Measurements from ENCODE around the gene ACVR1.
A peak's percentile ranks its signal among the peaks of the same experiment; 100 is the strongest.

The ACVR1 gene

DNA sequence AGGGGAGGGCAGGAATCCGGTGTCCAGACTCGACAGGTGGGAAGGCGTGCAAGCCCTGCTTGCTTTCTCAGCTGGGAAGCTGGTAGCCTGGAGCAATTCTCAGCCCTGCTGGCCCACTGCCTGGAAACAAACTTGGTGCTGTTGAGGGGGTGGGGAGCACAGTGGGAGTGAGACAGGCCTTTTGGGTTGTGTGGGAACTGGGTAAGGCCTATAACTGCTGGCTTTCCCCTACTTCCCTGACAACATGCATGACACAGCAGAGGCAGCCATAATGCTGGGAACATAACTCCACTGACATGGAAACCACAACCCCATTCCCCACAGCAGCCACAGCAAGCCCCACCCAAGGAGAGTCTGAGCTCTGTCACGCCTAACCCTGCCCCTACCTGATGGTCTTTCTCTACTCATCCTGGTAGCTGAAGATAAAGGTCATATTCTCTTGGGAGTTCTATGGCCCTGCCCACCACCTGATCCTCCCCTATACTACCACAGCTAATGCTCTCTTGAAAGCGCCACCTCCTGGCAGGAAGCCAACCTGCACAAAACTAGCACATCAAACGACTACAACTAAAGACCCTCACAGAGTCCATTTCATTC lies 124.6 kb downstream of the ACVR1 start:
- no peaks in the 10 kb centered on the region for H3K9me3 ChIP-seq (ENCODE audit: control insufficient read depth, insufficient read depth, low read length)
- no peaks in the 10 kb centered on the region for H4K20me1 ChIP-seq (ENCODE audit: control insufficient read depth, insufficient read depth, low read depth, low read length)
- no peaks in the 10 kb centered on the region for H3K27me3 ChIP-seq (ENCODE audit: control insufficient read depth, low read length)
- H3K27ac ChIP-seq (ENCODE audit: low read depth, low read length): no peak overlapping the region
- H3K4me2 ChIP-seq (ENCODE audit: low read length): no peak overlapping the region
- no peak for TF ChIP-seq EZH2phosphoT487 (IDR thresholded peaks at IDR 0.05; ENCODE audit: borderline replicate concordance, low read length)
- peak; percentile 72 for TF ChIP-seq CTCF (IDR thresholded peaks at IDR 0.05; ENCODE audit: low read depth, low read length, poor library complexity, severe bottlenecking)
- no peaks in the 10 kb centered on the region for H3F3A ChIP-seq (ENCODE audit: control insufficient read depth, insufficient read depth)
- H3K4me3 ChIP-seq (ENCODE audit: low read length): no peak overlapping the region
- no peaks in the 10 kb centered on the region for H3K9me2 ChIP-seq (replicated peaks; ENCODE audit: control insufficient read depth, low read length)
- H3K79me2 ChIP-seq (ENCODE audit: control insufficient read depth, low read length): no peaks in the 10 kb centered on the region
- no peaks in the 10 kb centered on the region for H3K4me1 ChIP-seq (ENCODE audit: control insufficient read depth, low read length)
- no peaks in the 10 kb centered on the region for H3K36me3 ChIP-seq (ENCODE audit: control insufficient read depth, low read length)

GRCh38 chr2:157749684-157750083 lies 126.4 kb downstream of the ACVR1 start:
- no peaks in the 10 kb centered on the region for H4K20me1 ChIP-seq (ENCODE audit: control insufficient read depth, insufficient read depth, low read depth, low read length)
- no peaks in the 10 kb centered on the region for H3K27me3 ChIP-seq (ENCODE audit: control insufficient read depth, low read length)
- H3K36me3 ChIP-seq (ENCODE audit: control insufficient read depth, low read length): no peaks in the 10 kb centered on the region
- H3K79me2 ChIP-seq (ENCODE audit: control insufficient read depth, low read length): no peaks in the 10 kb centered on the region
- H3K4me3 ChIP-seq (ENCODE audit: low read length): no peak overlapping the region
- no peaks in the 10 kb centered on the region for H3K9me3 ChIP-seq (ENCODE audit: control insufficient read depth, insufficient read depth, low read length)
- no peak overlapping the region for H3K4me2 ChIP-seq (ENCODE audit: low read length)
- no peaks in the 10 kb centered on the region for H3K4me1 ChIP-seq (ENCODE audit: control insufficient read depth, low read length)
- H3K9me2 ChIP-seq (replicated peaks; ENCODE audit: control insufficient read depth, low read length): no peaks in the 10 kb centered on the region
- no peak for TF ChIP-seq EZH2phosphoT487 (IDR thresholded peaks at IDR 0.05; ENCODE audit: borderline replicate concordance, low read length)
- no peak for TF ChIP-seq CTCF (IDR thresholded peaks at IDR 0.05; ENCODE audit: low read depth, low read length, poor library complexity, severe bottlenecking)
- H3F3A ChIP-seq (ENCODE audit: control insufficient read depth, insufficient read depth): no peaks in the 10 kb centered on the region
- H3K27ac ChIP-seq (ENCODE audit: low read depth, low read length): no peak overlapping the region

DNA sequence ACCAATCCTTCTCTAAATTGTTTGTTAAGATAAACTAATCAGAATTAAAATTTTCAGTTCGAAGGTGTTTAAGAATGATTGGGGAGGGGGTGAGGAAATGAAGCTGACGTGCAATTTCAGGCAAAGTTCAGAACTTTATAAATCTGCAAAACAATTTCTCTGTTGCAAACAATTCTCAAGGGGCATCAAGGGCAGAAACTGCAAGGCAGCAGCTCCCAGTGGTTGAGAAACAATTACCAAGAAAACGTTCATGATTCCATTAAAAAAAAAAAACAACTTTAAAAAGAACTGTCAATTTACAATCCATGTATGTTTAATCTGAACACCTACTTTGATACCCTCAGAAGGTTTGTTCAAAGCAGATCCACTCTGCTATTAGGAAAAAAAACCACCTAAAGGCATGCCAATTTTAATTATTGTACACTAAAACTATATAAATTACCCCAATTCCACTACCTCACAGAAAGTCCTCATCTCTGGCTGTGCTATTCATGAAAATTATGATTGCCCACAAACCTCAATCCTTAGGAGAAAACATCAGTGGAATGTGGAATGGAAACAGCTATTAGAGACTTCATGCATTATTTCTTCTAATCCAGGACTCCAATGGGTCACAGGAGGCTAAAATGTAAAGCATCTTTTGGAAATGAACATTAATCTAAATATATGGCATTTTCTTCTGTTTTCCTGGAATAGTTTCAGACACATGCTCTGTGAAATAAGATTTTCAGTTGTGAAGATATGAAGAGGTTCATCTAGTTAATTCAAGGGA lies 127.6 kb downstream of the ACVR1 start:
- Histone ChIP-seq H3K79me2 (ENCODE audit: control insufficient read depth, low read length) (no peaks in the 10 kb centered on the region), H3K27ac (ENCODE audit: low read depth, low read length) (no peak overlapping the region), H3K9me2 (replicated peaks; ENCODE audit: control insufficient read depth, low read length) (no peaks in the 10 kb centered on the region), H3K4me1 (ENCODE audit: control insufficient read depth, low read length) (no peaks in the 10 kb centered on the region), H3K4me3 (ENCODE audit: low read length) (no peak overlapping the region), H3K27me3 (ENCODE audit: control insufficient read depth, low read length) (no peaks in the 10 kb centered on the region), H3K4me2 (ENCODE audit: low read length) (no peak overlapping the region), H3F3A (ENCODE audit: control insufficient read depth, insufficient read depth) (no peaks in the 10 kb centered on the region), H3K9me3 (ENCODE audit: control insufficient read depth, insufficient read depth, low read length) (no peaks in the 10 kb centered on the region), H3K36me3 (ENCODE audit: control insufficient read depth, low read length) (no peaks in the 10 kb centered on the region), H4K20me1 (ENCODE audit: control insufficient read depth, insufficient read depth, low read depth, low read length) (no peaks in the 10 kb centered on the region)
- TF ChIP-seq CTCF (IDR thresholded peaks at IDR 0.05; ENCODE audit: low read depth, low read length, poor library complexity, severe bottlenecking) (no peak), EZH2phosphoT487 (IDR thresholded peaks at IDR 0.05; ENCODE audit: borderline replicate concordance, low read length) (no peak)
